HG03135 (cell line): Measurements from ENCODE around the gene GATM.

Source experiments
- ATAC-seq: cut with Tn5 transposase; IDR thresholded peaks from one replicate; pipeline ENCODE4 v1.9.1; 2021; ENCODE audit warnings: mild to moderate bottlenecking, moderate library complexity; ENCODE audit not compliant: unreplicated experiment

Gene GATM

DNA sequence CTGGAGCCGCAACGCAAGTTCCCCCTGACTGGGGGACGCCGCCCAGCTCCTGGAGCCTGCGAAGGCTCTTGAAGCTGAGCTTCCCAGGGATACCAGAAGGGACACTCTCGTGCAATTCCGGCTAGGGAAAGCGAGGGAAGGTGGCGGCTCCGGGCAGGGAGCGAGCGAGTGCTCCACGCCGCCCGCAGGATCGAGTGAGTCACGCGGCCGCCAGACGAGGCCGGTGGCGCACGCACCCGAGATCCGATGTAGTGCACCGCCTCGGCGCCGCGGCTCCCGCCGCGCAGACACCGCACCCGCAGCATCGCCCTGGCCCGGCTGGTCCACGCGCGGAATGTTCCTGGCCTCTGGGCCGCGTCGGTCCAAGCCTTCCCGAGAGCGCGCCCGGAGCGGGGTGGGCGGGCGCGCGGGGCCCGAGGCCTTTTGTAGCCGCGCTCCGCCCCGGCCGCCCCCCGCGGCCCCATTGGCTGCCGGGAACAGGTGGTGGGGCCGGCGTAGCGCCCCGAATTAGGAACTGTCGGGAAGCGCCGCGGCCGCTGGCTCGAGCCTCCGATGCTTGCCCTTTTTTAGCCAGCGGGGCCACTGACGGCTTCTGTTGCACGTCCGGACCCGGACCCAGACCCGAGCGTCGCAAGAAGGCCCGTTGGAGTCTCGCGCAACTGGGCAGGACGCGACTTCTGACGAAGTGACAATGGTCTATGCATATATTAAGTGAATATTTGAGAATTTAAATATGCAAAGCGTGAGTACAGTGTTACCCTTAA, at the start of gene GATM:
TSS of gene GATM (minus strand) at position 396 of the 764 bp plus-strand sequence. CDS start at position 305, 91 bp downstream.
- ATAC-seq: peak; percentile 80

GRCh38 chr15:45427085-45427484, 48.7 kb upstream of the GATM start:
- no peak for ATAC-seq

DNA sequence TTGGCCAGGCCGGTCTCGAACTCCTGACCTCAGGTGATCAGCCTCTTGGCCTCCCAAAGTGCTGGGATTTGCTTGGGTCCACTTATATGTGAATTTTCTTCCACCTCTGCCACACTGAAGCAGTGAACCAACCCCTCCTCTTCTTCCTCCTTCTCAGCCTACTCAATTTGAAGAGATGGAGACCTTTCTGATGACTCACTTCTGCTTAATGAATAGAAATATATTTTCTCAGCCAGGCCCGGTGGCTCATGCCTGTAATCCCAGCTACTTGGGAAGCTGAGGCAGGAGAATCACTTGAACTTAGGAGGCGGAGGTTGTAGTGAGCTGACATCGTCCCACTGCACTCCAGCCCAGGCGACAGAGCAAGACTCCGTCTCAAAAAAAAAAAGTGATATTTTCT, 46.8 kb upstream of the GATM start:
- no peak for ATAC-seq

- no peak for ATAC-seq
These were observed 46.1 kb upstream of the GATM start for GRCh38 chr15:45424429-45424828.

GRCh38 chr15:45417303-45417950, 39.1 kb upstream of the GATM start:
- no peak for ATAC-seq

DNA sequence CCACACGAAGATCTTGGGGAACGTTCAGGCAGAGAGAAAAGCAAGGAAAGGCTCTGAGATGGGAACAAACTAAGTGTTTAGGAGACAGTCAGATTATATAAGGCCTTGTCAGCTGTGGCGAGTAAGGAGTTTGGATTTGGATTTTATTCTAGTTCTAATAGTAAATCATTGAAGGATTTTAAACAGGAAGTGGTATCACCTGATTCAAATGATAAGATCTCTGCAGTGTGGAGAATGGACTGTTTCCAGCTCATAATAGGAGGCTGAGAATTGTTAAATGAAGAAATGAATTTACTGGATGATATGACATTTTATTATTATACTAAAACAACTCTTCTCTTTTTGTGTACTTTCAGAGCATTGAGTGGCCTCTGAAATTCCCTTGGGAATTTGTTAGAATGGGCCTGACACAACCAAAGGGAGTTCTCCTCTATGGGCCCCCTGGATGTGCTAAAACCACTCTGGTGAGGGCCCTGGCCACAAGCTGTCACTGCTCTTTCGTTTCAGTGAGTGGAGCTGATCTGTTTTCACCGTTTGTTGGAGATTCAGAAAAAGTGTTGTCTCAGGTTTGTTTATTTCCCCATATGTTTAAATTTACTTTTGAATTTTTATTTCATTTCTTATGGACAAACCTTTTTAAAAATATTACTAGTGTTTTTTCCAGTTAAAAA, 36.0 kb upstream of the GATM start:
- ATAC-seq: no peak

DNA sequence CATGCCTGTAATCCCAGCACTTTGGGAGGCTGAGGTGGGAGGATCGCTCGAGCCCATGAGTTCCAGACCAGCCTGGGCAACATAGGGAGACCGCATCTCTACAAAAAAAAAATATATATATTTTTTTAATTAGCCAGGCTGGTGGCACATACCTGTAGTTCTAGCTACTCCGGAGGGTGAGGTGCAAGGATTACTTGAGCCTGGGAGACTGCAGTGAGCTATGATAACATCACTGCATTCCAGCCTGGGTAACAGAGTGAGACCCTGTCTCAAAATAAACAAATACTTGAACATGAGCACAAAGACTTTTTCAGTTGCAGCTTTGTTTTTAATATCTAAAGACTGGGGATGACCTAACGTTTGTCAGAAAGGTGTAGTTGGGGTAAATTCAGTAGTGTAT, 31.3 kb upstream of the GATM start:
- no peak for ATAC-seq

DNA sequence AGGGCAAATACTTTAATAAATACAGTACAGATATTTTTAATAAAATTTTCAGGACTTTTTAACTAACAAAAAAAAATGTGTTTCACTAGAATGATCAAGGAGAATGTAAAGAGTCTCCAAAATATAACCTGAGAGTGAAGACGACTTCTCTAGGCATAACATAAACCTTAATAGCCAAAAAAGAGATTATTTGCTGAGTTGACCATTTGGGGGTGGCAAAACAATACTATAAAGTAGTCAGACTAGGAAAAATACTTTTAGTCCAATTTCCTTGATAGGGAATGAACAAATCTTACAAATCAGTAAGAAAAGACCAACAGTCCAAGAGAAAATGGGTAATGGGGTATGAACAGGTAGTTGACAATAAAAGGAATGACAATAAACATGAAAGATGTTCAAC, 29.4 kb upstream of the GATM start:
- no peak for ATAC-seq

DNA sequence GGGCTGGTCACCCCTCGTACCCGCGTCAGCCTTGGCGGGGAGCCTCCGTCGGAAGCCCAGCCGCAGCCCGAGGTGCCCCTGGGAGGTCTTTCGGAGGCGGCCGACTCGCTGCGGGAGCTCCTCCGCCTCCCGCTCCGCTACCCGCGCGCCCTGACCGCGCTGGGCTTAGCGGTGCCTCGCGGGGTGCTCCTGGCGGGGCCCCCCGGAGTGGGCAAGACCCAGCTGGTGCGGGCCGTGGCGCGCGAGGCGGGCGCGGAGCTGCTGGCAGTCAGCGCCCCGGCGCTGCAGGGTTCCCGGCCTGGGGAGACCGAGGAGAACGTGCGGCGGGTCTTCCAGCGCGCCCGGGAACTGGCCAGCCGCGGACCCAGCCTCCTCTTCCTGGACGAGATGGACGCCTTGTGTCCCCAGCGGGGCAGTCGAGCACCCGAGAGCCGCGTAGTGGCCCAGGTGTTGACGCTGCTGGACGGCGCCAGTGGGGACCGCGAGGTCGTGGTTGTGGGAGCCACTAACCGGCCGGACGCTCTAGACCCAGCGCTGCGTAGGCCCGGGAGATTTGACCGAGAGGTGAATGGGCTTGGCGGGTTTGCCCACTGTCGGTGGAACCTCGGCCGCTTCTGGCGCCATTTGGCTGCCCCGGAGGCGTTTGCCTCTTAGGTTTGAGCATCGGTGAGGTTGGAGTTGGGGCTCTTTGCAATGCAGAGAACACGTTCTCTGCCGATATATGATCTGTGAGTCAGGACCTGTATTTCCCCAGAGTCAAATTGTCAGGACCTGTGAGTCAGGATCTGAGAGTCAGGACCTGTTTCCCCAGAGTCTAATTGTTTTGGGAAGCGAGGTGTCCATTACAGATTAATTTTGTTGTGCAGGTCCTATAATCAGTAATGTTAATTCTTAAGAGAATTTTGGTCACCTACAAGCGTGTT, 24.9 kb upstream of the GATM start:
- peak; percentile 26 for ATAC-seq

DNA sequence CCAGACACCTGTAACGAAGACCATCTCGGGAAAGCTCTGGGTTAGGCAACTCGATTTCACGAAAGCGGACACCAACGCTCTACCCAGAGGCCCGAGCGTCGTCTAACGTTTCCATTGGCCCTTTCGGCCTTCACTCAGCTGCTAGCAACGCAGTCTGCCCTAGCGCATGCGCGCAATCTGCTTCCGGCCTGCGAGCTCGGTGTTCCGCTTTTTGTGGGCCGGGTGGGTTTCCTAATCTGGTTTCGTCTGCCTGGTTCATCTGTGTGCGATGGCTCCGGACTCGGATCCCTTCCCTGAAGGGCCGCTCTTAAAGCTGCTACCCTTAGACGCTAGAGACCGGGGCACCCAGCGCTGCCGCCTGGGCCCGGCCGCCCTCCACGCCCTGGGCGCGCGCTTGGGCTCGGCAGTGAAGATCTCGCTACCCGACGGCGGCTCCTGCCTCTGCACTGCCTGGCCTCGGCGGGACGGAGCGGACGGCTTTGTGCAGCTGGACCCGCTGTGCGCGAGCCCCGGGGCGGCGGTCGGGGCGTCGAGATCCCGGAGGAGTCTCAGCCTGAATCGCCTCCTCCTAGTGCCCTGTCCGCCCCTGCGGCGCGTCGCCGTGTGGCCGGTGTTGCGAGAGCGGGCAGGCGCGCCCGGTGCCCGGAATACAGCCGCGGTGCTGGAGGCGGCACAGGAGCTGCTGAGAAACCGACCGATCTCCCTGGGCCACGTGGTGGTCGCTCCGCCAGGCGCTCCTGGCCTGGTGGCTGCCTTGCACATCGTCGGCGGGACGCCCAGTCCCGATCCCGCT, 24.0 kb upstream of the GATM start:
- ATAC-seq: peak; percentile 85

- ATAC-seq: peak; percentile 6
These were observed 23.4 kb upstream of the GATM start for GRCh38 chr15:45401665-45402161.

DNA sequence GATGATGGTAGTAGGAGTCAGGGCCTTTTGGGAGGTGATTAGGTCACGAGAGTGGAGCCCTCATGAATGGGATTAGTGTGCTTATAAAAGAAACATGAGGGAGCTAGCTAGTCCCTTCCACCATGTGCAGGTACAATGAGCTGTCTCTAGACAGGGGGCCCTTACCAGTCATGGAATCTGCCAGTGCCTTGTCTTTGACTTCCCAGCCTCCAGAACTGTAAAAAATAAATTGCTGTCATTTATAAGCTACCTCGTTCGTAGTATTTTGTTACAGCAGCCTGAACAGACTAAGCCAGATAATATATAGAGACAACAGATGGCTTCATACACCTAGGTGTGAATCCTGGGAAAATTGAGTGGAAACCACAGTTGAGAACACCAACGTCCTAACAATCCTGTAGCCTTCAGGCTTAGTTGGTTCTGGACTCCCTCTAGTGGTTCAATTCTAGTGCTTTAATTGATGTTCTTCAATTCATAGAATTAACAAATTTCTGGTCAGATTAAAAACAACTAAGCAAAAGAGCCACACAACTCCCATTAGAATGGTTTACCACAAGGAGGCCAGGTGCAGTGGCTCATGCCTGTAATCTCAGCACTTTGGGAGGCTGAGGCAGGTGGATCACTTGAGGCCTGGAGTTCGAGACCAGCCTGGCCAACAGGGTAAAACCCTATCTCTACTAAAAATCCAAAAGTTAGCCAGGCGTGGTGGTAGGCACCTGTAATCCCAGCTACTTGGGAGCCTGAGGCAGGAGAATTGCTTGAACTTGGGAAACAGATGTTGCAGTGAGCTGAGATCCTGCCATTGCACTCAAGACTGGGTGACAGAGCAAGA, 21.3 kb upstream of the GATM start:
- ATAC-seq: no peak

- no peak for ATAC-seq
These were observed 18.8 kb upstream of the GATM start for GRCh38 chr15:45397116-45397665.

DNA sequence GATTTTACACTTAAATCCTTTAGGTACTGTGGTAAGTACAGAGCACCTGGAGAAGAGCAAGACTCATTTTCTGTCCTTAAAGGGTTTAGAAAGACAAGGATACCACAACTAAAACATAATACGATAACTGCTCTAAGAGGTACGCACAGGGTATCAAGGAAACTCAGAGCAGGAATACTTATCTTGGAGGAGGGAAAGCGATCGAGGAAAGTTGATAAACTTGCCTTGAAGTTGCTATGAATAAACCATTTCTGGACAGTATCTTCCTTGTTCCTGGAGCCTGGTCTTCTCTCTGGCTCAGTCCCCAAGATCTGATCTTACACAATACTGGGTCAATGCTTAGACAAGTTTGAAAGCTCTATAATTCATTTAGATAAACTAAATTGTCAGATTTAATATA, 17.6 kb upstream of the GATM start:
- no peak for ATAC-seq

GRCh38 chr15:45394681-45395080, 16.3 kb upstream of the GATM start:
- no peak for ATAC-seq

- no peak for ATAC-seq
These were observed 15.5 kb upstream of the GATM start for GRCh38 chr15:45393851-45394250.

DNA sequence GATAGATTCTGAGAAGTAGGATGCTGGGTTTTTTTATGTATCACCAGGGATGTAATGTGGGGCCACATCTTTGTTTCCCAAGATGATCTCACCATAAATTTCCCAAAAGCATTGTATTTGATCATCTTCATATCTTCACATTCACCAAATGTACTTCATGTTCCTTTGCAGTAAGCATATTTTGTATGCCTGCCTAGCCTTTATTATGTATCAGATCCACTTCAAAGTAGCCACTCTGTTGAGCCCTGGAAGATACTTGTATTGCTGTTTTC, 14.2 kb upstream of the GATM start:
- no peak for ATAC-seq

- ATAC-seq: peak; percentile 91
These were observed 13.6 kb upstream of the GATM start for GRCh38 chr15:45391746-45392583.
